ENCODE results near the gene AGAP1.

DNA sequence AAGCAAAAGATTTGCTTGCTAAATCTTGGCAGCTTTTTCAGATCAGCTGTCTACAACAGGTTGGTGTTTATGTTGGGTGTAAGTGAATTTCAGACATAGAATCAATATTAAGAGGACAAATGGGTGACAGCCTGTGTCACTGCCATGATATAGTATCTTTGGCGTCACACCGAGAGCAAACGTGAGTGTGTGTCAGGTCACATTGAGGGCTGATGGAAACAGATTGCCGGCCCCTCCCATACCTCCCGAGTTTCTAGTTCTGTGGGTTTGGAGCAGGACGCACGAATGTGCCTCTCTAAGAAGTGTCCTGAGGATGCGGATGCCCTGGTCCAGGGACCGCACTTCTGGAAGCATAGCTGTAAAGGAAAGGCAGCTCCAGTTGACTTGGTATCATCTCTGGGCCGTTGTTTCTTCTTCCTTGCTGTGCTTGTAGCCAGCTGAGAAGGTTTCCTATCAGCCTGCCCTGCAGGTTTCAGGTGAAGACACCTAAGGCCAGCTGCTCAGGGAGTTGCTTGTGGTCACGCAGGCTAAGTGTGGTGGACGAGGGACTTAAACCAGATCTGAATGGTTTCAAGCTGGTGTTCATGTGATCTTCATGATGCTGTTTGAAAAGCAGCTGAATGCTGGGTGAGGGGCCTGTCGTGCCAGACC is 6.4 kb downstream of the AGAP1 start:
- no peak for TF ChIP-seq POLR2AphosphoS5 (IDR thresholded peaks at IDR 0.05; ENCODE audit: low read depth, low read length)
- TF ChIP-seq POLR2A (IDR thresholded peaks at IDR 0.05; ENCODE audit: low read depth, low read length), result no peak

All from GM12892 (cell line).